T-cell (primary cell): ENCODE results near the gene SPSB1. TPM values are rescaled to one million over a fixed set of nuclear protein-coding genes. Genes with fewer than 3 reads are reported as not detected.

Experiments used
- ATAC-seq, 4 experiments: fragments of 200-7000 bp in 3 of 4; fragments of 150-1000 bp in 1 of 4; cut with Tn5 transposase; replicated peaks in 1 of 4; 1 replicate in 3 of 4; 2 replicates in 1 of 4; pipeline ENCODE4 v1.10.0; 2021; ENCODE audit warnings: moderate library complexity in 3 of 4, mild to moderate bottlenecking in 2 of 4, moderate number of reproducible peaks in 1 of 4
- CTCF ChIA-PET, 2 donors: fragments of 300-600 bp; sonication (Branson Sonifier 250); formaldehyde crosslinking; loops; one replicate each; lab custom pipeline; 2022; ENCODE audit warnings: antibody characterized with exemption in 2 of 2; lab: Charles Lee
- POLR2A ChIA-PET, 2 donors: fragments of 300-600 bp; sonication (Branson Sonifier 250); formaldehyde crosslinking; loops; one replicate each; lab custom pipeline; 2022; ENCODE audit warnings: antibody characterized with exemption in 2 of 2; lab: Charles Lee
- DNase-seq, 35 experiments: peaks; one replicate each; pipeline versions ENCODE4 v3.0.0 to v3.0.0-alpha.2; 2013 to 2023
- H3K27ac ChIP-seq: one replicate; pipeline ENCODE4 v1.5.1; 2013; ENCODE audit warnings: low read length
- H3K27me3 ChIP-seq, 2 experiments: replicated peaks in 1 of 2; 1 replicate in 1 of 2; 2 replicates in 1 of 2; pipeline versions ENCODE4 v1.6.1 to v1.7.0; 2013; ENCODE audit warnings: low read length in 1 of 2, mixed read lengths in 1 of 2; ENCODE audit not compliant: control insufficient read depth in 2 of 2, insufficient read depth in 2 of 2; ENCODE audit errors: extremely low read depth in 1 of 2
- H3K36me3 ChIP-seq, 2 donors: 1 replicate in 1 of 2; 2 replicates in 1 of 2; pipeline versions ENCODE4 v1.6.1 to v1.7.0; 2013; ENCODE audit warnings: low read length in 1 of 2; ENCODE audit not compliant: control insufficient read depth in 2 of 2, insufficient read depth in 1 of 2; ENCODE audit errors: extremely low read depth in 1 of 2
- H3K4me1 ChIP-seq, 2 experiments: 1 replicate in 1 of 2; 2 replicates in 1 of 2; pipeline versions ENCODE4 v1.6.1 to v1.7.0; 2013; ENCODE audit warnings: low read length in 2 of 2, mixed read lengths in 1 of 2; ENCODE audit not compliant: insufficient read depth in 2 of 2, control insufficient read depth in 1 of 2; ENCODE audit errors: extremely low read depth in 1 of 2
- H3K4me3 ChIP-seq, 2 donors: 1 replicate in 1 of 2; 2 replicates in 1 of 2; pipeline versions ENCODE4 v1.5.1 to v1.7.0; 2013; ENCODE audit warnings: mild to moderate bottlenecking in 2 of 2, low read length in 1 of 2, moderate library complexity in 1 of 2; ENCODE audit not compliant: control insufficient read depth in 1 of 2; ENCODE audit errors: extremely low read depth in 1 of 2
- H3K9me3 ChIP-seq: 2 replicates; pipeline ENCODE4 v1.7.0; 2013
- H3K27ac Mint-ChIP-seq, 2 donors: one replicate each; pipeline ENCODE4 v1.8.0; 2020 to 2021; ENCODE audit warnings: mild to moderate bottlenecking in 2 of 2, mixed read lengths in 2 of 2
- H3K27me3 Mint-ChIP-seq, 2 donors: one replicate each; pipeline ENCODE4 v1.8.0; 2021 to 2022; ENCODE audit warnings: mixed read lengths in 2 of 2
- H3K36me3 Mint-ChIP-seq: one replicate; pipeline ENCODE4 v1.8.0; 2021; ENCODE audit warnings: mixed read lengths
- H3K4me1 Mint-ChIP-seq, 3 donors: one replicate each; pipeline ENCODE4 v1.8.0; 2020 to 2022; ENCODE audit warnings: mixed read lengths in 3 of 3, mild to moderate bottlenecking in 1 of 3
- H3K4me3 Mint-ChIP-seq, 3 donors: one replicate each; pipeline ENCODE4 v1.8.0; 2020 to 2022; ENCODE audit warnings: mild to moderate bottlenecking in 3 of 3, mixed read lengths in 3 of 3, moderate library complexity in 3 of 3
- H3K9me3 Mint-ChIP-seq, 3 donors: one replicate each; pipeline ENCODE4 v1.8.0; 2020 to 2022; ENCODE audit warnings: mixed read lengths in 3 of 3
- WGBS: methylation state at CpG from one replicate; pipeline ENCODE4 v1.1.5; 2013; ENCODE audit warnings: missing lambda C conversion rate; ENCODE audit not compliant: insufficient coverage; 5-methylcytosine and 5-hydroxymethylcytosine counted together
- total RNA-seq, 35 experiments: library from RNA in 6 of 35; stranded (reverse) in 6 of 35; fragments of 120-200 nt in 1 of 35; gene quantifications; one replicate each; pipeline versions ENCODE4 v1.2.1 to v1.2.4 and lab custom pipeline; 2013 to 2026

Gene SPSB1
- total RNA-seq, 5 donors from 2014 or later (not counting 1 experiment from before 2014, with no cell fraction given) = 3.1 to 6.4 (median 5.4) TPM

GRCh38 chr1:9397047-9397446, 104.4 kb downstream of the SPSB1 start:
- Mint-ChIP-seq H3K36me3 (no peaks in the 10 kb centered on the region), H3K27ac (no peak overlapping the region), H3K27me3 (no peaks in the 10 kb centered on the region), H3K4me3 (no peak overlapping the region), H3K4me1 (peaks cover 12 to 16% (median 16%) of the 10 kb centered on the region in 3 donors), H3K9me3 (peaks cover 0 to 5% (median 3%) of the 10 kb centered on the region in 3 donors)
- H3K27me3 ChIP-seq = peaks cover 0 to 8% of the 10 kb centered on the region in 2 experiments
- peaks cover 21 to 32% of the 10 kb centered on the region in 2 experiments for H3K4me1 ChIP-seq
- DNase-seq = no peak
- 77% methylated on average over 4 of the region's 6 CpGs for WGBS
- H3K9me3 ChIP-seq = peaks cover 2% of the 10 kb centered on the region
- no peak overlapping the region for H3K27ac ChIP-seq
- ChIA-PET CTCF (no interaction called here), POLR2A (no interaction called here)
- no peaks in the 10 kb centered on the region for H3K36me3 ChIP-seq
- H3K4me3 ChIP-seq = no peak overlapping the region
- ATAC-seq = no peak

- CTCF ChIA-PET = no interaction called here
- WGBS = 56% methylated on average over 12 of the region's 13 CpGs
Observed at GRCh38 chr1:9397997-9398526, 105.4 kb downstream of the SPSB1 start.

GRCh38 chr1:9399510-9400424, 107.1 kb downstream of the SPSB1 start:
- H3K9me3 Mint-ChIP-seq = peaks cover 0 to 5% (median 3%) of the 10 kb centered on the region in 3 donors
- peak overlapping the region in 1 of 3 donors; percentile 39 for H3K4me3 Mint-ChIP-seq
- WGBS = 73% methylated on average over 20 of the region's 21 CpGs

More at GRCh38 chr1:9397997-9398526, 105.4 kb downstream of the SPSB1 start:
- DNase-seq (no peak), ATAC-seq (no peak)
- Histone ChIP-seq H3K27ac (no peak overlapping the region), H3K4me3 (no peak overlapping the region), H3K4me1 (peaks cover 21 to 32% of the 10 kb centered on the region in 2 experiments), H3K9me3 (peaks cover 2% of the 10 kb centered on the region), H3K36me3 (no peaks in the 10 kb centered on the region), H3K27me3 (peaks cover 0 to 8% of the 10 kb centered on the region in 2 experiments)
- peaks cover 0 to 5% (median 3%) of the 10 kb centered on the region in 3 donors for H3K9me3 Mint-ChIP-seq
- POLR2A ChIA-PET = no interaction called here
- no peak overlapping the region for H3K27ac Mint-ChIP-seq
- H3K36me3 Mint-ChIP-seq = no peaks in the 10 kb centered on the region
- H3K4me1 Mint-ChIP-seq = peaks cover 12 to 16% (median 16%) of the 10 kb centered on the region in 3 donors
- H3K27me3 Mint-ChIP-seq = no peaks in the 10 kb centered on the region
- no peak overlapping the region for H3K4me3 Mint-ChIP-seq

GRCh38 chr1:9400425-9401079, 107.9 kb downstream of the SPSB1 start:
- ChIA-PET POLR2A (no interaction called here), CTCF (interaction anchor here (0.6 to 1.5 kb wide), 3 partner anchors 20 to 1841 kb away, joined by 3 read pairs; no protein-coding TSS in a partner anchor)
- H3K27me3 ChIP-seq = peaks cover 0 to 8% of the 10 kb centered on the region in 2 experiments
- ATAC-seq = peak; percentile 89 to 96 (median 93)
- H3K36me3 ChIP-seq = no peaks in the 10 kb centered on the region
- Mint-ChIP-seq H3K9me3 (no peaks in the 10 kb centered on the region), H3K27ac (peak overlapping the region; percentile 34 to 39), H3K27me3 (no peaks in the 10 kb centered on the region), H3K4me1 (peaks cover 16 to 18% (median 16%) of the 10 kb centered on the region in 3 donors), H3K36me3 (no peaks in the 10 kb centered on the region), H3K4me3 (peak overlapping the region in 1 of 3 donors; percentile 39)
- DNase-seq = peak in 25 of 35 experiments; percentile 7 to 52 (median 21)
- H3K4me1 ChIP-seq = peaks cover 21 to 32% of the 10 kb centered on the region in 2 experiments
- 40% methylated on average over 11 of the region's 13 CpGs for WGBS
- no peak overlapping the region for H3K27ac ChIP-seq
- peak overlapping the region in 1 of 2 donors; percentile 10 for H3K4me3 ChIP-seq
- no peaks in the 10 kb centered on the region for H3K9me3 ChIP-seq

More at GRCh38 chr1:9399510-9400424, 107.1 kb downstream of the SPSB1 start:
- DNase-seq (no peak), ATAC-seq (peak in 1 of 4 experiments; percentile 28)
- peaks cover 0 to 8% of the 10 kb centered on the region in 2 experiments for H3K27me3 ChIP-seq
- ChIA-PET POLR2A (no interaction called here), CTCF (interaction anchor here in 1 of 2 donors (0.6 to 1.5 kb wide), 2 partner anchors 21 to 109 kb away, joined by 3 read pairs; no protein-coding TSS in a partner anchor)
- peak overlapping the region; percentile 34 to 39 for H3K27ac Mint-ChIP-seq
- H3K27ac ChIP-seq = no peak overlapping the region
- H3K9me3 ChIP-seq = peaks cover 2% of the 10 kb centered on the region
- H3K36me3 Mint-ChIP-seq = no peaks in the 10 kb centered on the region
- peaks cover 16 to 18% (median 16%) of the 10 kb centered on the region in 3 donors for H3K4me1 Mint-ChIP-seq
- no peak overlapping the region for H3K4me3 ChIP-seq
- H3K4me1 ChIP-seq = peaks cover 21 to 32% of the 10 kb centered on the region in 2 experiments
- no peaks in the 10 kb centered on the region for H3K27me3 Mint-ChIP-seq
- H3K36me3 ChIP-seq = no peaks in the 10 kb centered on the region

GRCh38 chr1:9401080-9401453, 108.4 kb downstream of the SPSB1 start:
- Histone ChIP-seq H3K4me1 (peaks cover 24 to 33% of the 10 kb centered on the region in 2 experiments), H3K36me3 (no peaks in the 10 kb centered on the region), H3K4me3 (no peak overlapping the region), H3K27ac (no peak overlapping the region), H3K27me3 (peaks cover 0 to 8% of the 10 kb centered on the region in 2 experiments), H3K9me3 (no peaks in the 10 kb centered on the region)
- ChIA-PET POLR2A (no interaction called here), CTCF (interaction anchor here in 1 of 2 donors (0.7 kb wide), 1 partner anchor 1840 kb away, joined by 3 read pairs; no protein-coding TSS in a partner anchor)
- H3K4me3 Mint-ChIP-seq = no peak overlapping the region
- H3K27me3 Mint-ChIP-seq = no peaks in the 10 kb centered on the region
- H3K9me3 Mint-ChIP-seq = no peaks in the 10 kb centered on the region
- no peak overlapping the region for H3K27ac Mint-ChIP-seq
- ATAC-seq (no peak), DNase-seq (no peak)
- H3K36me3 Mint-ChIP-seq = no peaks in the 10 kb centered on the region
- 78% methylated on average over 5 of the region's 15 CpGs for WGBS
- peaks cover 18 to 21% (median 18%) of the 10 kb centered on the region in 3 donors for H3K4me1 Mint-ChIP-seq

GRCh38 chr1:9402256-9402616, 109.5 kb downstream of the SPSB1 start:
- Histone ChIP-seq H3K9me3 (no peaks in the 10 kb centered on the region), H3K4me3 (no peak overlapping the region), H3K4me1 (peaks cover 26 to 37% of the 10 kb centered on the region in 2 experiments), H3K27ac (no peak overlapping the region), H3K36me3 (no peaks in the 10 kb centered on the region), H3K27me3 (peaks cover 0 to 8% of the 10 kb centered on the region in 2 experiments)
- no peaks in the 10 kb centered on the region for H3K9me3 Mint-ChIP-seq
- no peaks in the 10 kb centered on the region for H3K36me3 Mint-ChIP-seq
- WGBS = no CpG with 5 or more reads among the region's 7 CpGs
- DNase-seq (no peak), ATAC-seq (no peak)
- ChIA-PET POLR2A (no interaction called here), CTCF (no interaction called here)
- no peak overlapping the region for H3K27ac Mint-ChIP-seq
- peaks cover 23 to 28% (median 24%) of the 10 kb centered on the region in 3 donors for H3K4me1 Mint-ChIP-seq
- H3K27me3 Mint-ChIP-seq = no peaks in the 10 kb centered on the region
- H3K4me3 Mint-ChIP-seq = no peak overlapping the region
